ENCODE results near the gene ZBED3. TPM values are rescaled to one million over a fixed set of nuclear protein-coding genes. Genes with fewer than 3 reads are reported as not detected.
A peak's percentile ranks its signal among the peaks of the same experiment; 100 is the strongest.

The ZBED3 gene
- total and polyA plus RNA-seq, 9 of the 15 experiments (the other 6 are each of a cell fraction or from before 2014, with no cell fraction given) = 0.01 to 0.03 (median 0.01) TPM; not detected in 5

- TF ChIP-seq SRSF9 (IDR thresholded peaks at IDR 0.05; ENCODE audit: borderline replicate concordance, low read depth, low read length) = no peak
- no peak for TF ChIP-seq CCAR2 (IDR thresholded peaks at IDR 0.05; ENCODE audit: low read depth, low read length)
- TF ChIP-seq TCF7L2 (IDR thresholded peaks at IDR 0.05; ENCODE audit: low read depth, low read length) = peak; percentile 35; the same call in 1 of the 2 replicates
- TF ChIP-seq KLF1 (tag; IDR thresholded peaks at IDR 0.05) = no peak
- TF ChIP-seq ZNF695 (CRISPR knock-in tag; IDR thresholded peaks at IDR 0.05) = no peak
- no peak for TF ChIP-seq BCL6 (CRISPR knock-in tag; IDR thresholded peaks at IDR 0.05)
- TF ChIP-seq HNRNPK (IDR thresholded peaks at IDR 0.05; ENCODE audit: low read depth, low read length, poor library complexity, severe bottlenecking) = no peak
- no peak for TF ChIP-seq EP300 (IDR thresholded peaks at IDR 0.05; ENCODE audit: low read length)
- no peak for TF ChIP-seq SMAD1 (IDR thresholded peaks at IDR 0.05; ENCODE audit: low read depth, low read length, partially characterized antibody)
- no peak for TF ChIP-seq ZNF232 (CRISPR knock-in tag; IDR thresholded peaks at IDR 0.05)
- peak; percentile 91 for TF ChIP-seq KDM5B (IDR thresholded peaks at IDR 0.05; ENCODE audit: insufficient replicate concordance, low read depth, low read length)
- no peak for TF ChIP-seq NFYB (IDR thresholded peaks at IDR 0.05; ENCODE audit: extremely low read depth, insufficient read length)
- TF ChIP-seq TAF7 (tag; IDR thresholded peaks at IDR 0.05) = no peak
- no peak for TF ChIP-seq ETS2 (tag; IDR thresholded peaks at IDR 0.05; ENCODE audit: borderline replicate concordance, poor library complexity, severe bottlenecking)
- TF ChIP-seq GABPB2 (CRISPR knock-in tag; conservative IDR thresholded peaks at IDR 0.05) = no peak
- TF ChIP-seq POLR2G (IDR thresholded peaks at IDR 0.05; ENCODE audit: low read depth, low read length) = peak; percentile 85
- TF ChIP-seq ARHGAP35 (IDR thresholded peaks at IDR 0.05; ENCODE audit: partially characterized antibody) = no peak
- no peak for TF ChIP-seq ZNF24 (IDR thresholded peaks at IDR 0.05)
- TF ChIP-seq ZNF174 (CRISPR knock-in tag; IDR thresholded peaks at IDR 0.05) = no peak
- no peak for TF ChIP-seq CTCFL (IDR thresholded peaks at IDR 0.05; ENCODE audit: borderline replicate concordance, insufficient read depth, low read depth, low read length, poor library complexity, severe bottlenecking)
- no peak for TF ChIP-seq ZNF134 (CRISPR knock-in tag; conservative IDR thresholded peaks at IDR 0.05)
- peak; percentile 69 for TF ChIP-seq HCFC1 (IDR thresholded peaks at IDR 0.05; ENCODE audit: low read depth, low read length)
- TF ChIP-seq NFIC (IDR thresholded peaks at IDR 0.05) = 0 out of 2 replicates have a peak, but pooled peaks have one; percentile 17
- no peak for TF ChIP-seq SMARCC2 (IDR thresholded peaks at IDR 0.05; ENCODE audit: low read depth)
- TF ChIP-seq PYGO2 (tag; IDR thresholded peaks at IDR 0.05) = no peak
- TF ChIP-seq SIRT6 (IDR thresholded peaks at IDR 0.05; ENCODE audit: low read depth, low read length) = no peak
- TF ChIP-seq KLF16 (IDR thresholded peaks at IDR 0.05) = peak; percentile 27; the same call in 1 of the 2 replicates
- no peak for TF ChIP-seq FOXK1 (CRISPR knock-in tag; IDR thresholded peaks at IDR 0.05; ENCODE audit: borderline replicate concordance)
- no peak for TF ChIP-seq NR2F6 (CRISPR knock-in tag; IDR thresholded peaks at IDR 0.05)
- no peak for TF ChIP-seq COPS2 (conservative IDR thresholded peaks at IDR 0.05)
These were observed 56.7 kb downstream of the ZBED3 start, which contains the start of gene AGGF1 (continued) for GRCh38 chr5:77030097-77031071.

Measured in K562 (cell line).